ENCODE results near the gene RBP3. TPM values are rescaled to one million over a fixed set of nuclear protein-coding genes. Genes with fewer than 3 reads are reported as not detected.

Gene RBP3
- total RNA-seq, 6 experiments from 2014 or later: not detected

GRCh38 chr10:47323636-47324296, 24.4 kb upstream of the RBP3 start:
- DNase-seq: no peak
- TF ChIP-seq CTCF (IDR thresholded peaks at IDR 0.05): no peak
- Mint-ChIP-seq H3K4me1 (ENCODE audit: low read depth) (no peaks in the 10 kb centered on the region), H3K4me3 (no peak overlapping the region), H3K9me3 (no peaks in the 10 kb centered on the region), H3K27me3 (ENCODE audit: insufficient read depth) (peaks cover 39% of the 10 kb centered on the region), H3K27ac (no peak overlapping the region), H3K36me3 (ENCODE audit: low read depth) (no peaks in the 10 kb centered on the region)

GRCh38 chr10:47325303-47326291, 22.6 kb upstream of the RBP3 start:
- Mint-ChIP-seq H3K27me3 (ENCODE audit: insufficient read depth) (peaks cover 29% of the 10 kb centered on the region), H3K4me1 (ENCODE audit: low read depth) (no peaks in the 10 kb centered on the region), H3K36me3 (ENCODE audit: low read depth) (no peaks in the 10 kb centered on the region), H3K9me3 (no peaks in the 10 kb centered on the region), H3K27ac (no peak overlapping the region), H3K4me3 (no peak overlapping the region)
- no peak for TF ChIP-seq CTCF (IDR thresholded peaks at IDR 0.05)
- DNase-seq: no peak

- TF ChIP-seq CTCF (IDR thresholded peaks at IDR 0.05): no peak
- Mint-ChIP-seq H3K4me3 (no peak overlapping the region), H3K4me1 (ENCODE audit: low read depth) (no peaks in the 10 kb centered on the region), H3K27me3 (ENCODE audit: insufficient read depth) (peaks cover 26% of the 10 kb centered on the region), H3K36me3 (ENCODE audit: low read depth) (no peaks in the 10 kb centered on the region), H3K27ac (no peak overlapping the region), H3K9me3 (no peaks in the 10 kb centered on the region)
- no peak for DNase-seq
Observed at GRCh38 chr10:47326306-47326926, 21.7 kb upstream of the RBP3 start.

DNA sequence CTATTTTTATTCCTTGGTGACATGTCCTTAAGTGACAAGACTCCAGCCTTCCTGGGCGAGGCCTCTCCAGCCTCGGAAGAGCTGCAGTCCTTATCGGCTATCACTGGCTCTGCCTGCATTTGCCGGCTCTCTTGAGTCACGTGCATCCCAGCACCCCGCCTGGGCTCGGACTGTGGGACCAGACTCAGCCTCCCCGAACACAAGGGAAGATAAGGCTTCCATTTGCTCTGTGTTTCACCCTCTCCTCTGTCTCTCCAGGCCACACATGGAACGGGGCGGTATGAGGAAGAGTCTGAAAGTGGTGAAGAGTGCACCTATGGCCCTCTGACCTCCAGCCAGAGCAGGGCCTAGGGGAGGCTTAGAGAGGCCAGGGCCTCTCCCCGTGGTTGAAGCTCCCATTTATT, 21.2 kb upstream of the RBP3 start:
- Mint-ChIP-seq H3K4me3 (no peak overlapping the region), H3K9me3 (no peaks in the 10 kb centered on the region), H3K4me1 (ENCODE audit: low read depth) (no peaks in the 10 kb centered on the region), H3K36me3 (ENCODE audit: low read depth) (no peaks in the 10 kb centered on the region), H3K27ac (no peak overlapping the region), H3K27me3 (ENCODE audit: insufficient read depth) (peaks cover 25% of the 10 kb centered on the region)
- no peak for DNase-seq
- TF ChIP-seq CTCF (IDR thresholded peaks at IDR 0.05): no peak

DNA sequence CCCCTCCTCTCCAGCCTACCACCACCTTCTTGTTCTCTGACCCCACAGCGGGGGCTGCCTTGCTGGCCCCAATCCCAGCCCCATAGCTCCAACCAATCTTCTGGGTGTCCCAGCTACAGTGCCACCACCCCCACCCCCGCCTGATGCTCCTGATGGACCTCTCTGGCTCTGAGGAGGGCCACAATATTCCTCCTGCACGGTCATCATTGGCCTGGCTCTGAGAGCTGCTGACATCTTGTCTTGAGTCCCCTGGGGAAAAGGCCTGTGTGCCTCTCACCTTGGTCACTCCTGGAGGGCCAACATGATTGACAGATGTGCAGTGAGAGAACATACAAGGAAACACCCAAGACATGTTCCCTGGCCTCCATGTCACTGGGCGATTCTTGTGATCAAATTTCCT, 18.3 kb upstream of the RBP3 start:
- Mint-ChIP-seq H3K27me3 (ENCODE audit: insufficient read depth) (peaks cover 26% of the 10 kb centered on the region), H3K9me3 (no peaks in the 10 kb centered on the region), H3K36me3 (ENCODE audit: low read depth) (no peaks in the 10 kb centered on the region), H3K4me3 (no peak overlapping the region), H3K4me1 (ENCODE audit: low read depth) (no peaks in the 10 kb centered on the region), H3K27ac (no peak overlapping the region)
- no peak for DNase-seq
- TF ChIP-seq CTCF (IDR thresholded peaks at IDR 0.05): no peak
